IMR-90 (cell line): ENCODE results near the gene MOSPD3. TPM values are rescaled to one million over a fixed set of nuclear protein-coding genes. Genes with fewer than 3 reads are reported as not detected.

Experiments used
- ATAC-seq: fragments of 200-7000 bp; cut with Tn5 transposase; 2 replicates; pipeline ENCODE4 v1.9.1; 2020; ENCODE audit warnings: low read depth, mild to moderate bottlenecking, moderate library complexity
- BruUV-seq: library from RNA; stranded (reverse); fragments of 400-500 nt; replicated peaks from 2 replicates; lab custom pipeline; 2021; lab: Mats Ljungman, UMichigan
- CTCF ChIA-PET: fragments of 300-600 bp; formaldehyde crosslinking; extraction: SDS; loops from one replicate; lab custom pipeline; 2021; ENCODE audit warnings: antibody characterized with exemption; lab: Yijun Ruan, JAX
- POLR2A ChIA-PET: fragments of 300-600 bp; sonication (Branson Sonifier 250); formaldehyde crosslinking; loops from one replicate; lab custom pipeline; 2022; ENCODE audit warnings: antibody characterized with exemption; ENCODE audit not compliant: unreplicated experiment; lab: Charles Lee
- DNase-seq: peaks from one replicate; pipeline ENCODE4 v3.0.0; 2013
- H2AFZ ChIP-seq: replicated peaks from 2 replicates; pipeline ENCODE3; 2013; ENCODE audit warnings: low read length, mild to moderate bottlenecking; ENCODE audit not compliant: poor library complexity
- H2AK5ac ChIP-seq: 2 replicates; pipeline ENCODE4 v1.6.1; 2013; ENCODE audit warnings: low read depth, low read length, inconsistent platforms
- H2AK9ac ChIP-seq: replicated peaks from 2 replicates; pipeline ENCODE3; 2013; ENCODE audit warnings: mild to moderate bottlenecking, low read depth, low read length, moderate library complexity; ENCODE audit not compliant: poor library complexity
- H2BK120ac ChIP-seq: 2 replicates; pipeline ENCODE4 v1.6.1; 2013; ENCODE audit warnings: low read depth, low read length, inconsistent platforms
- H2BK15ac ChIP-seq: 3 replicates; pipeline ENCODE4 v1.6.1; 2013; ENCODE audit warnings: low read depth, low read length, inconsistent platforms
- H2BK20ac ChIP-seq: 2 replicates; pipeline ENCODE4 v1.6.1; 2013; ENCODE audit warnings: low read depth, mild to moderate bottlenecking, inconsistent platforms, low read length, moderate library complexity
- H2BK5ac ChIP-seq: 2 replicates; pipeline ENCODE4 v1.6.1; 2013; ENCODE audit warnings: mild to moderate bottlenecking, low read depth, low read length, inconsistent platforms; ENCODE audit not compliant: poor library complexity, severe bottlenecking
- H3K14ac ChIP-seq: replicated peaks from 2 replicates; pipeline ENCODE4 v1.6.1; 2013; ENCODE audit warnings: low read depth, low read length, inconsistent platforms
- H3K18ac ChIP-seq: 2 replicates; pipeline ENCODE4 v1.6.1; 2013; ENCODE audit warnings: low read depth, low read length, control low read depth
- H3K23ac ChIP-seq: 2 replicates; pipeline ENCODE4 v1.6.1; 2013; ENCODE audit warnings: low read depth, low read length, inconsistent platforms
- H3K27ac ChIP-seq: 2 replicates; pipeline ENCODE4 v1.5.1; 2013; ENCODE audit warnings: mild to moderate bottlenecking, control low read depth, low read length; ENCODE audit not compliant: insufficient read depth
- H3K27me3 ChIP-seq: 2 replicates; pipeline ENCODE4 v1.6.1; 2013; ENCODE audit warnings: low read length; ENCODE audit not compliant: control insufficient read depth, insufficient read depth
- H3K36me3 ChIP-seq: 2 replicates; pipeline ENCODE4 v1.6.1; 2013; ENCODE audit warnings: low read length, mixed read lengths; ENCODE audit not compliant: control insufficient read depth, insufficient read depth
- H3K4ac ChIP-seq: 2 replicates; pipeline ENCODE4 v1.6.1; 2013; ENCODE audit warnings: low read depth, low read length, inconsistent platforms
- H3K4me1 ChIP-seq: 2 replicates; pipeline ENCODE4 v1.6.1; 2013; ENCODE audit warnings: low read length, mixed read lengths; ENCODE audit not compliant: control insufficient read depth, insufficient read depth
- H3K4me2 ChIP-seq: 2 replicates; pipeline ENCODE4 v1.6.1; 2013; ENCODE audit warnings: low read depth, mild to moderate bottlenecking, control low read depth, low read length, moderate library complexity
- H3K4me3 ChIP-seq: 2 replicates; pipeline ENCODE4 v1.5.1; 2013; ENCODE audit warnings: low read depth, mild to moderate bottlenecking, control low read depth, low read length, moderate library complexity; ENCODE audit not compliant: insufficient read depth
- H3K56ac ChIP-seq: 2 replicates; pipeline ENCODE4 v1.6.1; 2013; ENCODE audit warnings: low read length, inconsistent platforms; ENCODE audit not compliant: insufficient read depth; ENCODE audit errors: extremely low read depth
- H3K79me1 ChIP-seq, 2 experiments: 2 replicates each; pipeline ENCODE4 v1.6.1; 2013; ENCODE audit warnings: low read length in 2 of 2, inconsistent platforms in 1 of 2, low read depth in 1 of 2
- H3K9ac ChIP-seq: 2 replicates; pipeline ENCODE4 v1.6.1; 2013; ENCODE audit warnings: low read depth, low read length, control low read depth
- H3K9me1 ChIP-seq: 2 replicates; pipeline ENCODE4 v1.6.1; 2013; ENCODE audit warnings: low read length, inconsistent platforms; ENCODE audit not compliant: insufficient read depth
- H3K9me3 ChIP-seq: 2 replicates; pipeline ENCODE4 v1.6.1; 2013; ENCODE audit warnings: low read length; ENCODE audit not compliant: control insufficient read depth, insufficient read depth
- H4K20me1 ChIP-seq: 2 replicates; pipeline ENCODE4 v1.6.1; 2013; ENCODE audit warnings: low read length, inconsistent platforms; ENCODE audit not compliant: insufficient read depth
- H4K5ac ChIP-seq: 2 replicates; pipeline ENCODE4 v1.6.1; 2013; ENCODE audit warnings: mild to moderate bottlenecking, low read depth, low read length, control low read depth
- H4K8ac ChIP-seq, 2 experiments: 2 replicates each; pipeline ENCODE4 v1.6.1; 2013; ENCODE audit warnings: low read depth in 2 of 2, low read length in 2 of 2, control low read depth in 1 of 2, inconsistent platforms in 1 of 2
- H4K91ac ChIP-seq: 2 replicates; pipeline ENCODE4 v1.6.1; 2013; ENCODE audit warnings: low read depth, low read length, inconsistent platforms; ENCODE audit not compliant: insufficient read depth
- RAD21 ChIP-seq: IDR thresholded peaks from 2 replicates; pipeline ENCODE4 v1.6.1; 2012; ENCODE audit warnings: low read length, improper control_type of control experiment
- WGBS, 2 experiments: methylation state at CpG; one replicate each; pipeline versions ENCODE4 v1.1.5 to v1.1.7; 2013; ENCODE audit warnings: missing lambda C conversion rate in 2 of 2; ENCODE audit not compliant: insufficient read length in 1 of 2; ENCODE audit errors: extremely low coverage in 2 of 2; 5-methylcytosine and 5-hydroxymethylcytosine counted together
- dilution Hi-C: fragments of 300-500 bp; cut with HindIII; formaldehyde crosslinking; loops from one replicate; pipeline ENCODE4 v1.14.3; 2018; ENCODE audit warnings: low sequenced_read_pairs; ENCODE audit not compliant: unreplicated experiment
- in situ Hi-C: fragments of 300-500 bp; cut with MboI; formaldehyde crosslinking; loops from 3 replicates; pipeline ENCODE4 v1.14.3; 2019; ENCODE audit warnings: low sequenced_read_pairs, inconsistent platforms, mixed read lengths
- intact Hi-C: fragments of 100-400 bp; cut with micrococcal nuclease; formaldehyde crosslinking; loops from 2 replicates; pipeline ENCODE4 v1.10.0; 2022
- polyA plus RNA-seq, 3 experiments: library from polyadenylated mRNA; depleted of rRNA; stranded (reverse); fragments of >200 nt; gene quantifications; 2 replicates each; pipeline ENCODE4 v1.2.3, GENCODE V29; 2012; ENCODE audit warnings: low replicate concordance in 1 of 3
- total RNA-seq: library from RNA; depleted of rRNA; stranded (reverse); fragments of >200 nt; gene quantifications from 2 replicates; pipeline ENCODE4 v1.2.3, GENCODE V29; 2012
- TF ChIP-seq, protein P1 (sequence below): conservative IDR thresholded peaks from 2 replicates; pipeline ENCODE4 v1.5.1; 2012; ENCODE audit warnings: mild to moderate bottlenecking, low read depth, low read length, improper control_type of control experiment
- TF ChIP-seq, protein P2 (sequence below): fragments of 150-350 bp; IDR thresholded peaks from 2 replicates; pipeline ENCODE4 v1.6.1; 2016; ENCODE audit warnings: low read depth, mild to moderate bottlenecking, low read length, moderate library complexity, borderline replicate concordance

The MOSPD3 gene
- total and polyA plus RNA-seq, 2 of the 4 experiments (the other 2 are of a cell fraction), result 2.3 to 30.0 TPM

DNA sequence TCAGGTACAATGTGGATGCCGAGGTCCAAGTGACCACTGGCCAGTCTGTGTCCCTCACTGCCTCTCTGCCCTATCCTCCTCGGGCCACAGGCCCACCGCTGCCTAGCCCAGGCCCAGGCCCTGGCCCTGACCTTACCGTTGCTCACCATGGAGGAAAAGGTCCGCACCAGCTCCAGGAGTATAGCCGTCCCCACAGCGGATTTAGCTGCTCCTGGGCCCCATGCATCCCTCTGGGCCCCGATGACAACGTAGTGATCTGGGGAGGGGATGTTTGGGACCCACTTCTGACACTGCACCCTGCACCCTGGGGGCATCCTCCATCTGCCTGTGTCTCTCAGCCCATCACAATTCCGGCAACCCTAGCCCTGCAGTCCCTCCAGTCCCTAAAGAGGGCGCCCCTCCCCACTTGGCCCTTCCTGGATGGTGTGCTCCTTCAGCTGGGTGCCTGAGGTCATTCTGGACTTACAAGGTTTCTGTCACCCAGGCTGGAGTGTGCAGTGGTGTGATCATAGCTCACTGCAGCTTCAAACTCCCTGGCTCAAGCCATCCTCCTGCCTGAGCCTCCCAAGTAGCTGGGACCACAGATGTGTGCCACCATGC is 16.9 kb downstream of the MOSPD3 start:
- Histone ChIP-seq H3K4me1 (no peaks in the 10 kb centered on the region; the same call in 1 of the 2 replicates), H3K14ac (no peak overlapping the region), H3K36me3 (no peaks in the 10 kb centered on the region), H4K8ac (no peak overlapping the region), H3K4ac (no peak overlapping the region), H4K5ac (no peak overlapping the region), H2AK5ac (no peak overlapping the region), H3K18ac (no peak overlapping the region), H3K56ac (no peak overlapping the region), H3K9me3 (no peaks in the 10 kb centered on the region), H2BK5ac (no peak overlapping the region), H2BK20ac (no peak overlapping the region), H2BK15ac (no peak overlapping the region), H3K4me3 (no peak overlapping the region), H2AK9ac (no peak overlapping the region), H3K9ac (no peak overlapping the region), H4K91ac (no peak overlapping the region), H3K27me3 (peaks cover 15% of the 10 kb centered on the region; the same call in 1 of the 2 replicates), H3K27ac (no peak overlapping the region), H3K79me1 (no peaks in the 10 kb centered on the region), H2AFZ (peak overlapping the region; percentile 7), H4K20me1 (no peaks in the 10 kb centered on the region), H3K4me2 (no peak overlapping the region), H2BK120ac (no peak overlapping the region), H3K9me1 (peaks cover 7% of the 10 kb centered on the region; the same call in 1 of the 2 replicates), H3K23ac (no peak overlapping the region)
- intact Hi-C loops, result no loop called here
- CTCF ChIA-PET, result no interaction called here
- ATAC-seq, result no peak
- dilution Hi-C loops, result no loop called here
- no peak for DNase-seq
- POLR2A ChIA-PET, result no interaction called here
- in situ Hi-C loops, result no loop called here
- WGBS, 2 experiments, result 50% methylated on average over 3 of the region's 11 CpGs; no CpG with 5 or more reads in 1 of the 2 experiments
- BruUV-seq, result no TSS peak
- 0 out of 2 replicates have a peak, but pooled peaks have one; percentile 15 for TF ChIP-seq RAD21
- TF ChIP-seq, protein P1, sequence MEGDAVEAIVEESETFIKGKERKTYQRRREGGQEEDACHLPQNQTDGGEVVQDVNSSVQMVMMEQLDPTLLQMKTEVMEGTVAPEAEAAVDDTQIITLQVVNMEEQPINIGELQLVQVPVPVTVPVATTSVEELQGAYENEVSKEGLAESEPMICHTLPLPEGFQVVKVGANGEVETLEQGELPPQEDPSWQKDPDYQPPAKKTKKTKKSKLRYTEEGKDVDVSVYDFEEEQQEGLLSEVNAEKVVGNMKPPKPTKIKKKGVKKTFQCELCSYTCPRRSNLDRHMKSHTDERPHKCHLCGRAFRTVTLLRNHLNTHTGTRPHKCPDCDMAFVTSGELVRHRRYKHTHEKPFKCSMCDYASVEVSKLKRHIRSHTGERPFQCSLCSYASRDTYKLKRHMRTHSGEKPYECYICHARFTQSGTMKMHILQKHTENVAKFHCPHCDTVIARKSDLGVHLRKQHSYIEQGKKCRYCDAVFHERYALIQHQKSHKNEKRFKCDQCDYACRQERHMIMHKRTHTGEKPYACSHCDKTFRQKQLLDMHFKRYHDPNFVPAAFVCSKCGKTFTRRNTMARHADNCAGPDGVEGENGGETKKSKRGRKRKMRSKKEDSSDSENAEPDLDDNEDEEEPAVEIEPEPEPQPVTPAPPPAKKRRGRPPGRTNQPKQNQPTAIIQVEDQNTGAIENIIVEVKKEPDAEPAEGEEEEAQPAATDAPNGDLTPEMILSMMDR, result peak; percentile 34; the same call in 1 of the 2 replicates
- TF ChIP-seq, protein P2, sequence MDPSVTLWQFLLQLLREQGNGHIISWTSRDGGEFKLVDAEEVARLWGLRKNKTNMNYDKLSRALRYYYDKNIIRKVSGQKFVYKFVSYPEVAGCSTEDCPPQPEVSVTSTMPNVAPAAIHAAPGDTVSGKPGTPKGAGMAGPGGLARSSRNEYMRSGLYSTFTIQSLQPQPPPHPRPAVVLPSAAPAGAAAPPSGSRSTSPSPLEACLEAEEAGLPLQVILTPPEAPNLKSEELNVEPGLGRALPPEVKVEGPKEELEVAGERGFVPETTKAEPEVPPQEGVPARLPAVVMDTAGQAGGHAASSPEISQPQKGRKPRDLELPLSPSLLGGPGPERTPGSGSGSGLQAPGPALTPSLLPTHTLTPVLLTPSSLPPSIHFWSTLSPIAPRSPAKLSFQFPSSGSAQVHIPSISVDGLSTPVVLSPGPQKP, result no peak
